Measurements from ENCODE around the gene RHOJ.

RHOJ gene

GRCh38 chr14:63205866-63206265 is 1.6 kb downstream of the RHOJ start:
- H3K9ac ChIP-seq (ENCODE audit: insufficient read length, low read depth): no peak overlapping the region
- H3K9me3 ChIP-seq (ENCODE audit: insufficient read depth, low read length): no peaks in the 10 kb centered on the region
- no peak overlapping the region for H3K4me3 ChIP-seq (ENCODE audit: insufficient read length, low read depth)
- H3K36me3 ChIP-seq (ENCODE audit: insufficient read depth, insufficient read length, low read length): no peaks in the 10 kb centered on the region
- TF ChIP-seq YY1 (IDR thresholded peaks at IDR 0.05; ENCODE audit: insufficient read depth, insufficient read length) (no peak), SUZ12 (IDR thresholded peaks at IDR 0.05; ENCODE audit: extremely low read depth, insufficient read depth, insufficient read length) (no peak), ZNF274 (IDR thresholded peaks at IDR 0.05; ENCODE audit: low read depth, low read length) (no peak)
- H3K27me3 ChIP-seq (ENCODE audit: insufficient read depth, insufficient read length): no peaks in the 10 kb centered on the region
- peaks cover 5% of the 10 kb centered on the region for H3K4me1 ChIP-seq (ENCODE audit: insufficient read depth, insufficient read length)
- no peak for DNase-seq (ENCODE audit: low read depth, low spot score)

- TF ChIP-seq YY1 (IDR thresholded peaks at IDR 0.05; ENCODE audit: insufficient read depth, insufficient read length): no peak
- TF ChIP-seq ZNF274 (IDR thresholded peaks at IDR 0.05; ENCODE audit: low read depth, low read length): no peak
- no peak for TF ChIP-seq SUZ12 (IDR thresholded peaks at IDR 0.05; ENCODE audit: extremely low read depth, insufficient read depth, insufficient read length)
- Histone ChIP-seq H3K4me1 (ENCODE audit: insufficient read depth, insufficient read length) (peaks cover 5% of the 10 kb centered on the region), H3K9me3 (ENCODE audit: insufficient read depth, low read length) (no peaks in the 10 kb centered on the region), H3K27me3 (ENCODE audit: insufficient read depth, insufficient read length) (no peaks in the 10 kb centered on the region), H3K4me3 (ENCODE audit: insufficient read length, low read depth) (no peak overlapping the region), H3K9ac (ENCODE audit: insufficient read length, low read depth) (no peak overlapping the region), H3K36me3 (ENCODE audit: insufficient read depth, insufficient read length, low read length) (no peaks in the 10 kb centered on the region)
- no peak for DNase-seq (ENCODE audit: low read depth, low spot score)
Measured at GRCh38 chr14:63209160-63209559, 4.9 kb downstream of the RHOJ start.

- H3K27me3 ChIP-seq (ENCODE audit: insufficient read depth, insufficient read length): no peaks in the 10 kb centered on the region
- no peak for DNase-seq (ENCODE audit: low read depth, low spot score)
- H3K9me3 ChIP-seq (ENCODE audit: insufficient read depth, low read length): no peaks in the 10 kb centered on the region
- no peak overlapping the region for H3K4me3 ChIP-seq (ENCODE audit: insufficient read length, low read depth)
- H3K36me3 ChIP-seq (ENCODE audit: insufficient read depth, insufficient read length, low read length): no peaks in the 10 kb centered on the region
- no peak overlapping the region for H3K9ac ChIP-seq (ENCODE audit: insufficient read length, low read depth)
- TF ChIP-seq ZNF274 (IDR thresholded peaks at IDR 0.05; ENCODE audit: low read depth, low read length): no peak
- no peak for TF ChIP-seq SUZ12 (IDR thresholded peaks at IDR 0.05; ENCODE audit: extremely low read depth, insufficient read depth, insufficient read length)
- TF ChIP-seq YY1 (IDR thresholded peaks at IDR 0.05; ENCODE audit: insufficient read depth, insufficient read length): no peak
- no peaks in the 10 kb centered on the region for H3K4me1 ChIP-seq (ENCODE audit: insufficient read depth, insufficient read length)
Measured at GRCh38 chr14:63210812-63211211, 6.6 kb downstream of the RHOJ start.

GRCh38 chr14:63212209-63212608 is 8.0 kb downstream of the RHOJ start:
- DNase-seq (ENCODE audit: low read depth, low spot score): no peak
- Histone ChIP-seq H3K4me1 (ENCODE audit: insufficient read depth, insufficient read length) (no peaks in the 10 kb centered on the region), H3K9me3 (ENCODE audit: insufficient read depth, low read length) (no peaks in the 10 kb centered on the region), H3K27me3 (ENCODE audit: insufficient read depth, insufficient read length) (no peaks in the 10 kb centered on the region), H3K36me3 (ENCODE audit: insufficient read depth, insufficient read length, low read length) (no peaks in the 10 kb centered on the region), H3K4me3 (ENCODE audit: insufficient read length, low read depth) (no peak overlapping the region), H3K9ac (ENCODE audit: insufficient read length, low read depth) (no peak overlapping the region)
- no peak for TF ChIP-seq ZNF274 (IDR thresholded peaks at IDR 0.05; ENCODE audit: low read depth, low read length)
- no peak for TF ChIP-seq SUZ12 (IDR thresholded peaks at IDR 0.05; ENCODE audit: extremely low read depth, insufficient read depth, insufficient read length)
- TF ChIP-seq YY1 (IDR thresholded peaks at IDR 0.05; ENCODE audit: insufficient read depth, insufficient read length): no peak

- H3K9ac ChIP-seq (ENCODE audit: insufficient read length, low read depth): no peak overlapping the region
- H3K36me3 ChIP-seq (ENCODE audit: insufficient read depth, insufficient read length, low read length): no peaks in the 10 kb centered on the region
- no peaks in the 10 kb centered on the region for H3K27me3 ChIP-seq (ENCODE audit: insufficient read depth, insufficient read length)
- no peaks in the 10 kb centered on the region for H3K9me3 ChIP-seq (ENCODE audit: insufficient read depth, low read length)
- H3K4me1 ChIP-seq (ENCODE audit: insufficient read depth, insufficient read length): no peaks in the 10 kb centered on the region
- TF ChIP-seq YY1 (IDR thresholded peaks at IDR 0.05; ENCODE audit: insufficient read depth, insufficient read length) (no peak), SUZ12 (IDR thresholded peaks at IDR 0.05; ENCODE audit: extremely low read depth, insufficient read depth, insufficient read length) (no peak), ZNF274 (IDR thresholded peaks at IDR 0.05; ENCODE audit: low read depth, low read length) (no peak)
- no peak for DNase-seq (ENCODE audit: low read depth, low spot score)
- H3K4me3 ChIP-seq (ENCODE audit: insufficient read length, low read depth): no peak overlapping the region
Measured at GRCh38 chr14:63212776-63213500, 8.7 kb downstream of the RHOJ start.

- no peak for DNase-seq (ENCODE audit: low read depth, low spot score)
- Histone ChIP-seq H3K4me1 (ENCODE audit: insufficient read depth, insufficient read length) (no peaks in the 10 kb centered on the region), H3K4me3 (ENCODE audit: insufficient read length, low read depth) (no peak overlapping the region), H3K27me3 (ENCODE audit: insufficient read depth, insufficient read length) (no peaks in the 10 kb centered on the region), H3K36me3 (ENCODE audit: insufficient read depth, insufficient read length, low read length) (no peaks in the 10 kb centered on the region), H3K9me3 (ENCODE audit: insufficient read depth, low read length) (no peaks in the 10 kb centered on the region), H3K9ac (ENCODE audit: insufficient read length, low read depth) (no peak overlapping the region)
- no peak for TF ChIP-seq ZNF274 (IDR thresholded peaks at IDR 0.05; ENCODE audit: low read depth, low read length)
- no peak for TF ChIP-seq SUZ12 (IDR thresholded peaks at IDR 0.05; ENCODE audit: extremely low read depth, insufficient read depth, insufficient read length)
- TF ChIP-seq YY1 (IDR thresholded peaks at IDR 0.05; ENCODE audit: insufficient read depth, insufficient read length): no peak
Measured at GRCh38 chr14:63214417-63215196, 10.4 kb downstream of the RHOJ start.

GRCh38 chr14:63220526-63220925 is 16.3 kb downstream of the RHOJ start:
- Histone ChIP-seq H3K36me3 (ENCODE audit: insufficient read depth, insufficient read length, low read length) (no peaks in the 10 kb centered on the region), H3K9ac (ENCODE audit: insufficient read length, low read depth) (no peak overlapping the region), H3K27me3 (ENCODE audit: insufficient read depth, insufficient read length) (no peaks in the 10 kb centered on the region), H3K9me3 (ENCODE audit: insufficient read depth, low read length) (no peaks in the 10 kb centered on the region), H3K4me3 (ENCODE audit: insufficient read length, low read depth) (no peak overlapping the region), H3K4me1 (ENCODE audit: insufficient read depth, insufficient read length) (no peaks in the 10 kb centered on the region)
- DNase-seq (ENCODE audit: low read depth, low spot score): no peak
- TF ChIP-seq ZNF274 (IDR thresholded peaks at IDR 0.05; ENCODE audit: low read depth, low read length) (no peak), SUZ12 (IDR thresholded peaks at IDR 0.05; ENCODE audit: extremely low read depth, insufficient read depth, insufficient read length) (no peak), YY1 (IDR thresholded peaks at IDR 0.05; ENCODE audit: insufficient read depth, insufficient read length) (no peak)
